HFFc6 (cell line): ENCODE results near the gene RAB3GAP1. TPM values are rescaled to one million over a fixed set of nuclear protein-coding genes. Genes with fewer than 3 reads are reported as not detected.

Source experiments
- DNase-seq: peaks from one replicate; pipeline ENCODE4 v3.0.0-alpha.2; 2018
- H3K27ac Mint-ChIP-seq: 2 replicates; pipeline ENCODE4 v1.8.0; 2020; ENCODE audit warnings: mild to moderate bottlenecking, mixed read lengths
- H3K27me3 Mint-ChIP-seq: 2 replicates; pipeline ENCODE4 v1.8.0; 2021; ENCODE audit warnings: mild to moderate bottlenecking, moderate library complexity, mixed read lengths; ENCODE audit not compliant: insufficient read depth
- H3K36me3 Mint-ChIP-seq: 2 replicates; pipeline ENCODE4 v1.8.0; 2021; ENCODE audit warnings: low read depth, mixed read lengths
- H3K4me1 Mint-ChIP-seq: 2 replicates; pipeline ENCODE4 v1.8.0; 2020; ENCODE audit warnings: low read depth, mixed read lengths
- H3K4me3 Mint-ChIP-seq: 2 replicates; pipeline ENCODE4 v1.8.0; 2020; ENCODE audit warnings: mild to moderate bottlenecking, moderate library complexity, mixed read lengths
- H3K9me3 Mint-ChIP-seq: 2 replicates; pipeline ENCODE4 v1.8.0; 2020; ENCODE audit warnings: mild to moderate bottlenecking, mixed read lengths
- CTCF ChIP-seq: fragments of 200-600 bp; sonication (generic); IDR thresholded peaks from 2 replicates; pipeline ENCODE4 v1.5.0; 2021; ENCODE audit warnings: antibody characterized with exemption, mild to moderate bottlenecking
- total RNA-seq, 6 experiments: library from RNA; stranded (reverse); fragmentation: NEBNext Ultra II Directional; extraction: Animal tissue kit (Norgen Biotek cat#: 25700); gene quantifications; 2 replicates in 1 of 6; 3 replicates in 5 of 6; pipeline ENCODE4 v1.2.3, GENCODE V29; 2021

Gene RAB3GAP1
- total RNA-seq, 6 experiments from 2014 or later = 52.6 to 61.2 (median 59.1) TPM

GRCh38 chr2:135202751-135203150, 150.7 kb downstream of the RAB3GAP1 start:
- no peak overlapping the region for H3K4me3 Mint-ChIP-seq
- H3K9me3 Mint-ChIP-seq = no peaks in the 10 kb centered on the region
- DNase-seq = no peak
- TF ChIP-seq CTCF = no peak
- no peak overlapping the region for H3K27ac Mint-ChIP-seq
- H3K36me3 Mint-ChIP-seq = no peaks in the 10 kb centered on the region
- H3K4me1 Mint-ChIP-seq = no peaks in the 10 kb centered on the region
- H3K27me3 Mint-ChIP-seq = no peaks in the 10 kb centered on the region

- Mint-ChIP-seq H3K27me3 (no peaks in the 10 kb centered on the region), H3K9me3 (no peaks in the 10 kb centered on the region), H3K4me3 (no peak overlapping the region), H3K27ac (no peak overlapping the region), H3K4me1 (no peaks in the 10 kb centered on the region), H3K36me3 (no peaks in the 10 kb centered on the region)
- TF ChIP-seq CTCF = no peak
- no peak for DNase-seq
These were observed 151.9 kb downstream of the RAB3GAP1 start for GRCh38 chr2:135203944-135204343.

- H3K9me3 Mint-ChIP-seq = no peaks in the 10 kb centered on the region
- H3K4me1 Mint-ChIP-seq = no peaks in the 10 kb centered on the region
- H3K36me3 Mint-ChIP-seq = no peaks in the 10 kb centered on the region
- H3K4me3 Mint-ChIP-seq = no peak overlapping the region
- no peaks in the 10 kb centered on the region for H3K27me3 Mint-ChIP-seq
- H3K27ac Mint-ChIP-seq = no peak overlapping the region
- no peak for TF ChIP-seq CTCF
- no peak for DNase-seq
These were observed 155.9 kb downstream of the RAB3GAP1 start for GRCh38 chr2:135208016-135208415.

GRCh38 chr2:135212757-135213156, 160.7 kb downstream of the RAB3GAP1 start:
- Mint-ChIP-seq H3K27me3 (no peaks in the 10 kb centered on the region), H3K27ac (no peak overlapping the region), H3K9me3 (no peaks in the 10 kb centered on the region), H3K4me1 (no peaks in the 10 kb centered on the region), H3K36me3 (no peaks in the 10 kb centered on the region), H3K4me3 (no peak overlapping the region)
- no peak for TF ChIP-seq CTCF
- DNase-seq = no peak

GRCh38 chr2:135218426-135218825, 166.3 kb downstream of the RAB3GAP1 start:
- Mint-ChIP-seq H3K4me1 (no peaks in the 10 kb centered on the region), H3K27me3 (no peaks in the 10 kb centered on the region), H3K27ac (no peak overlapping the region), H3K9me3 (no peaks in the 10 kb centered on the region), H3K36me3 (no peaks in the 10 kb centered on the region), H3K4me3 (no peak overlapping the region)
- no peak for DNase-seq
- no peak for TF ChIP-seq CTCF

GRCh38 chr2:135219226-135219625, 167.1 kb downstream of the RAB3GAP1 start:
- no peaks in the 10 kb centered on the region for H3K9me3 Mint-ChIP-seq
- TF ChIP-seq CTCF = no peak
- no peaks in the 10 kb centered on the region for H3K4me1 Mint-ChIP-seq
- H3K27ac Mint-ChIP-seq = no peak overlapping the region
- H3K27me3 Mint-ChIP-seq = no peaks in the 10 kb centered on the region
- no peak for DNase-seq
- no peak overlapping the region for H3K4me3 Mint-ChIP-seq
- no peaks in the 10 kb centered on the region for H3K36me3 Mint-ChIP-seq
